SW 1271 (cell line): ENCODE results near the gene CHAF1A.

Experiments
- DNase-seq, 2 experiments: peaks; one replicate each; lab custom pipeline; 2025; lab: John Stamatoyannopoulos, UW

Gene CHAF1A

DNA sequence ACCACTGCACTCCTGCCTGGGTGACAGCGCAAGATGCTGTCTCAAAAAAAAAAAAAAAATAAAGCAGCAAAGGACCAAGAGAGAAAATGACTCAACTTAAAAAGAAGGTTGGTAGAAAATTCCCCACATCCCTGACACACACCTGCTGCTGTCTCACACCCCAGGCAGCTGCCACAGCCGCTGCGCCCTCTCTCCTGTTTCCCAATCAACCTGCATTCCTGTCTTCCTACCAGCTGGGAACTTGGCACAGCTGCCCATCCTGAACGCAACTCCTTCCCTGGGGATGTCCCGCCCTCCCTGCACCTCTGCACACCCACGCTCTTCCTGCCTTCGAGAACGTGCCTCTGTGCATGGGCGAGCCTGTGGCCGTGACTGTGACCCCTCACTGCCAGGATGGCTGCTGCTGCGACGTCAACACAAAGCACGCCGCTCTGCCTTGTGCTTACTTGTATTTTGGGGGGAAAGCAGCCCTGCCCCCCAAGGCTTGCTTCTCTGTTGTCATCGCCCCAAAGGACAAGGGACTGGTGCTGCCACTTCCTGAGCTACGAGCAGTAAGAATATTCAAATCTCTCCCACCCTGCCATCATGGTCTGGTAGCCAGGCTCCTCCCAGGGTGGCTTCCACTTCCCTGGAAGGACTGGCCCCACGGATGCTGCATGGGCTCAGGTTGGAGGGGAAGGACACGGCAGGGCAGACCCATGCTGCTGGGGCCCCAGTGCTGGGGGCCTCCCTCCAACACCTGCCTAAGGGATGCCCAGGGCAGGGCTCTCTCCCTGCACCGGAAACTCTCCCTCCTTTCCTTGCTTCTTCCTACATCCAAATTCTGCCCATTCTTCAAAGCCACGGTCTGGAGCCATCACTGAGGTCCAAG, 22.8 kb upstream of the CHAF1A start:
- DNase-seq, result peak; percentile 67 to 87

GRCh38 chr19:4380254-4380727, 22.1 kb upstream of the CHAF1A start:
- DNase-seq, result no peak

DNA sequence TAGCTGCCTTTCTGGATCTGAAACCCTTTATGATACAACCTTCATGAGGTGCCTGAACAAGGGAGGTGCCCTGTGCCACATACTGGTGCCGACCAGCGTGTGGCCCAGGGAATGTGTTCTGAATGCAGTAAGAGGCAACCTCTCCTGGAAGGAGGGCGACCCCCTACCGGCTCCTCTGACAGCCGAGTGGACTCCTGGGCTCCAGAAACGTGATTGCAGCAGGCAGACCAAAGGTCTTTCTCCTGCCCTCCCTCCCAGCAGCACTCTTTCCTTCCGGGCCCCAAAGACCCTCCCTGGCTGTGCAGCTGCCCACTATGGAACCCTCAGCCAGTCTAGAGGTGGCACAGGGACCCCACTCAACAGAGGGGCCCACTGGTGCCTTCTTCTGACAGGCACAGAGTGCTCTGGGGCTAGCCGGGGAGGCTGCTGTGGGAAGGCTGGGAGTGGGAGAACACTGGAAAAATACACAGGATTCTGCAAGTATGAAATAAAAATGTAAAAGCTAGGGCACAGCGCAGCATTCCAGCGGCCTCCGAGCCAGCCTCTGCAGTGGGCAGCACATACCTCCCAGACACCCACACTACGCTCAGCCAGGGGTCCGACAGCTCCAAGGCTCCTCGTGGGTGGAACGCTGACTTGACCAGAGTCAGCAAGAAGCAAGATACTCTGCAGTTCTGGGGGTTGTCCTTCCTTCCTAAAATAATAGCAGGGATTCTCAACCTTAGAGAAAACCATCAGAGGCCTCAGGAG, 17.0 kb upstream of the CHAF1A start:
- no peak for DNase-seq

DNA sequence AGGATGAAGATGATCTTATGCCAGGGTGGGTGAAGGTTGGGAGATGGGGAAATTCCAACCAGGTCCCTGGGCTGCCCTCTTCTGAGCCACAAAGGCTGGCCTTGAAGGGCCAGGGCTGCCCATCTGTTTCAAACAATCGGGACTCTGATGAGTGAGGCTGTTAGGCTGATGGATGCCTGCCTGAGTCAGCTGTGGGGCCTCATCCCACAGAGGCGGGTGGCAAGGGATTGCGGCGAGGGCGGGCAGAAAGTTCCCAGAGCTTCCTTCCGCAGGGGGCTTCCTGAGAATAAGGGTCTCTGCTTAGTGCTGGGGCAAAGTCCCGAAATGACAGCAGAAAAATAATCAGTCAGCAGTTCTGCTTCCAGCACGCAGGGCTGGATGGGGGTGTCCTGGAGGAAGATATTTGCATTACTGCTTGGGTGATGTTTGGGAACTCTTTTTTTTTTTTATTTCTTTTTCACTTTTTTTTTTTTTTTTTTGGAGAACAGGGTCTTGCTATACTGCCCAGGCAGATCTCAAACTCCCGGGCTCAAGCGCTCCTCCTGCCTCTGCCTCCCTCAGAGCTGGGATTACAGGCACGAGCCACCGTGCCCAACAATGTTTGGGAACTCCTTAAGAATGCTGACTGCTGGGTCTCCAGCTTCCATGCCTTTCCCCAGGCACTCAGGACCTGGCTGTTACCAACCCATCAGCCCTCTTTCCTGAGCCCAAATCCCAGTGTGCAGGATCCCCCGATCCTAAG, 16.2 kb upstream of the CHAF1A start:
- DNase-seq, result no peak

DNA sequence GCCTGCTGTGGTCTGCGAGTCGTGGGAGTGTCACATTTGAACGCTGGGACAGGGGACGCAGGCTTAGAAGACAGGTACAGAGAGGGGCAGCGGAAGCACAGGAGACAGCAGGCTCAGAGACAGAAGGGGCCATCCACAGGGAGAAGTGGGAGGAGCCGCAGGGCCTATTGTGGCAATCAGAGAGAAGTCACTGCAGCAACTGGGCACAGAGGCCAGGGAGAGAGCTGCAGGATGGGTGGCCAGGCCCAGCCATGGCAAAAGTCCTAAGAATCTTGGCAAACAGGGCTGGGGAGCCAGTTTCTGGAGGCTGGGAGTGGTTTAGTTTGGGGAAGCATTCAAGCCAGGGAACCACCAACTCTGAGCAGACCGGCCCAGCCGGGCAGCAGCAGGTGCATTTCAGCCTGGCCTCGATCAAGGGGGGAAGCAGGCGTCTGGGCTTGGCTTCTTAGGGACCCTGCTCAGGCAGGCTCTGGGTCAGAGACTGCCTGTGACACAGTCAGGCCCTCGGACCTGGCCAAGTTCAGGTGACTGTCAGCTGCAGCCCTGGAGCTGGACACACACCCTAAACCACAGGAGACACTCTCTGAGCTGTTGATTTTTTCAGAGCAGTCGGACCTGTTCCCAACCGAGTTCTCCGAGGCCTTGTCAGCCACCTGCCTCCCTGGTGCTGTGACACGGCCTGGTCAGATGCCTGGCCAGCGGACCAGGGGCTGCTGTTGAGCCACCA, 13.9 kb upstream of the CHAF1A start:
- no peak for DNase-seq

DNA sequence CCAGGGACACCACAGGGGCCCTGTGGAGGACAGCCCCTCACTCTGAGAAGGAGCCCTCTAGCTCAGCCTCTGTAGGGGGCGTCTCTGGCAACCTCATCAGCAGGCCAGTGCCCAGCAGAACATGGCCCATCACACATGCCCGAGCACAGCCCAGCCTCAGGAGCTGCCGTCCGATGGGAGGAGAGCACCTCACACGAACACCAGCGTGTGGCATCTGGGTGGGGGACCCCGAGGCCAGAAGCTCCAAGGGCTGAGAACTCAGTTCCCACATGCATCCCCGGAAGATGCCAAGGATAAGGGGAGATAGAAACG, 13.4 kb upstream of the CHAF1A start:
- no peak for DNase-seq

- no peak for DNase-seq
These were observed 12.9 kb upstream of the CHAF1A start for GRCh38 chr19:4389511-4390016.

DNA sequence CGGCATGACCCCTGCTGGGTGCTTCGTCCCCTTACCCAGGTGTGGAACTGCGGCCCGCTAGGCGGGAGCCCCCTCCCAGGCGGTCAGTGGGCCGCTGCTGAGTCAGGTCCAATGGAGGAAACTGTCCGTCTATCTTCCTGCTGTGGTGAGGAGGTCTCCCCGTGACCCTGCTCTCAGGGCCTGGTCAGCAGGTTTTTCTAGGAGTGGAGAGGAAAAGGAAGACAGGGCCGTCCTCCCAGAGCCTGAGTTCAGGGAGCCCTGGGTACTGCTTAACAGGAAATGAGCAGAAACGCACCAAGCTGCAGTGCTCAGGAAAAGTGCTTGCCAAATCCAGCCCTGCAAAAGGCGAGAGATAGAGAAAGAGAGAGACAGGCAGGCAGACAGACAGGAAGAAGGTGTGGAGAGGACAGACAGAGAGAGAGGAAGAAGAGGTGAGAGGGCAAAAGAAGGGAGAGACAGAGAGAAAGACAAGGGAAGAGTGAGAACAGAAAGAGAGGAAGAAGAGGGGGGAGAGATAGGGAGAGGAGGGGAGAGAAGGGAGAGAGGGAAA, 12.3 kb upstream of the CHAF1A start:
- no peak for DNase-seq

DNA sequence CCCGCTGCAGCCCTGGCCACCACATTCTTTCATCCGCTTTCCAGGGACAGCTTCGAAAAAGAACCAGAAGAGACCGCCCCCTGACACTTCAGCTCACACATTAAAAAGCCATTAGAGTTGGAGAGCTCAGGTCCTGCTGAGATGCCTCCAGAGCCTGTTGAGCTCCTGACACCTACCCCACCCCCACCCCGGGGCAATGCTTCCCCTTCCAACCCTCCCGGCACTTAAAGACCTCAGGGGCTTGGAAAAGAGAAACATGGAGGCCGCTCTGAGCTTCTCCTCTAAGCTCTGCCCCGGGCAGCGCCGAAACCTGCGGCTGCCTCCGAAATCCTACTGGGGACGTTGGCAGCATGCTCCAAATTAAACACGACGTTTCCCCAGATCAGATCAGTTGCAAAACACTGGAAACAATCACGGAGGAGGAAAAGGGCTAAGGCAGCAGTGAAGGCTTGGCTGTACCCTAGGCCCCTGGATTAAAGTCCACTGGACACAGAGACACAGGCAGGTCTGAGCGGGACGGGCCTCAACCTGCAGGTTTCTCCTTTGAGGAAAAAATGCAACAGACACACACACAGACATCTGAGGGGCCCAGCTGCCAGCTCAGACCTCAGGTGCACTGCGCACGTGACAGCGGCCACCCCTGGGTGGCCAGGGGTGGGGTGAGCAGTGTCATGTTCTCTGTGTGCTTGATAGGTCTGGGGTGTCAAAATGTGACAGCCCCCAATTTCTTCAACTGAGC, 11.7 kb upstream of the CHAF1A start:
- no peak for DNase-seq

DNA sequence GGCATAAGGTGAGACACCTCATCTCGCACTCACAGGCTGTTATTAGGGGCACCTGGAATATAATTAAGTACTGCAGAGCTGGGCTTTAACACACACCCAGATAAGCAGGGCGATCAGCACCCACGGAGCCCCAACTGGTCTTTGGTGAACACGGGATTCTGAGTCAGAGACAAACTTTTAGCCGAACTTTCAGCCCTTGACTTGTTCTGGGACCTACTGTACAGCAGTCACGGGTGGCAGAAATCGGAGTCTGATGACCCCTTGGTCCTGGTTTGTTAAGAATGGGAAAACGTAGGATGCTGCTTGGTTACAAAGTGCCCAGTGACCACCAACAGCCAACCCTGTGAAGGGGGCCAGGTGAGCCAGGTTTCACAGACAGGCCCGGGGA, 11.1 kb upstream of the CHAF1A start:
- DNase-seq, result no peak

GRCh38 chr19:4391701-4392483, 10.5 kb upstream of the CHAF1A start:
- no peak for DNase-seq

DNA sequence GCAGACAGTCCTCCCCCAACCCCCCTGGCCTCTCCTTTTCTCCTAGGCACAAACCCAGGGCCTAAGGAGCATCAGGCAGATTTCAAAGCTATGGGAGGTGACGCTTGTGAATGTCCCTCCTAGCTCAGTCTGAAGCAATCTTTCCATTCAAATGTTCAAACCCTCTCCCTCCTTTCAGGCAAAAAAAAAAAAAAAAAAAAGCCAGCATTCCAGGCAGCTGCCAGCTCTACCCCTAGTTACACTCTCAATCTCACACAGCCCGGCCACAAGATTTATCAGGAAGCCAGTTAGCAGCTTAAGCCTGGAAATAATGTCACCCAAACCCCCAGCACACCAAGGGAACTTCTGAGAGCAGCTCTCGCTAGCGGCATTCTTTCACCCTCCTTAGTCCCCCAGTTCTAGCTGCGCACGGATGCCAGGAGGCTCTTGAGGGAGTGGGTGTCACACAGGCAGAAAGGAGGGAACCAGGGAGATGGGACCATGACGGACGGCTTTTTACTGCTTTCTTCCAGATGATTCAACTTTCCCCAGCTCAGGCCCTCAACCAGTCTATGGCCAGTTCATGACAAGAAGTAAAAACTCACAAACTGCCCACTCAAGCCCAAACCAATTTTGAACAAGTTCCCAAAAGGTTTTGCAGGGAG, 8.4 kb upstream of the CHAF1A start:
- no peak for DNase-seq

DNA sequence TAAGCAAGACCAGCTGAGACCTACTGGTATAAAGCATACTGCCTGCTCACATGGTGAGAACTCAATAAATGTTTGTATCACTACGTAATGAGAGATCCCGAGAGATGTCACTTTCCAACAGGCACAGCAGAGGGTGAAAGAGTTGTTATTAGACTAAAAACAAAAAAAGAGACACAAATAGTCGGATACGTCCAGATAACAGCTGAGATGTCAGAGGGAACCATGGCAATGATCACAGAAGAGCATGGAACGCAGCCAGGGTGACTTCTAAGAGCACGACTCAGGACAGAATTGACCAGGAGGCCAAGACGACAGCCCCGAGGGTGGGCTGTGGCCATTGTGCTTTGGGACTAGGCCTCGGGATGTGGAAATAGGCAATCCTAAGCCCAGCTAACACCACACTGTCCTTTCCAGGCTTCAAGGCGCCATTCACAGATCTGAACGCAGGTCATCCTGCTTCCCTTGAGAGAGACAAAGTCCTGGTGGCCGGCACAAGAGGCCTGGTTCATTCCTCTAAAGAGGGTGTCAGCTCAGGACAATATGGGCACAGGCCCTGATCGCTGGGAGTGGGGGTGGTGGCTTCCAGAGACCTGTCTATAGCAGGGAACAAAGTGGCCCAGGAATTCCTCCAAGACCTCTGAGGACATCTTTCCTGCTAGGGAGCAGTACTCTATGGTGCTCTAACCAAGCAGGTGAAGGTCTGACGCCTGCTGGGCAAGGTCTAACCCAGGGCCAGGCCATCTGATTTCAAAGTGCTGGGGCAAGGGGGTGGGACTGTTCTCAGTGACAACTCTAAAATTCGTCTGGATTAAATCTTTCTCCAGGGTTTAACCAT, 5.3 kb upstream of the CHAF1A start:
- DNase-seq, result no peak

DNA sequence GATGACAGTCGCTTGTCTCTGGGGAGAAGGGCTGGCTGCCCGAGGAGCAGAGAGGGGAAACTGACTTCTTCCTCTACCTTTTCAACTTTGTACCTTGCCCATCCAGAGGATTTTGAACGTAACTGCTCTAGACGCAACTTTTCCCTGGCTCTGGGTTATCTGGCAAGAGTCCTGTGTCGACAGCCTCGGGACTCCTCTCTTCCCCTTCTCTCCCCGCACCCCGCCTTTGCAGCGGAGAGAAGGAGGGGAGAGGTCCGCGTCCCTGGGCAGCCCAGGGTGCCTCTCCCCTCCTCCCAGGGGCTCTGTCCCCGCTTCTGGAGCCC, 2.7 kb upstream of the CHAF1A start:
- peak in 1 of 2 experiments; percentile 43 for DNase-seq

DNA sequence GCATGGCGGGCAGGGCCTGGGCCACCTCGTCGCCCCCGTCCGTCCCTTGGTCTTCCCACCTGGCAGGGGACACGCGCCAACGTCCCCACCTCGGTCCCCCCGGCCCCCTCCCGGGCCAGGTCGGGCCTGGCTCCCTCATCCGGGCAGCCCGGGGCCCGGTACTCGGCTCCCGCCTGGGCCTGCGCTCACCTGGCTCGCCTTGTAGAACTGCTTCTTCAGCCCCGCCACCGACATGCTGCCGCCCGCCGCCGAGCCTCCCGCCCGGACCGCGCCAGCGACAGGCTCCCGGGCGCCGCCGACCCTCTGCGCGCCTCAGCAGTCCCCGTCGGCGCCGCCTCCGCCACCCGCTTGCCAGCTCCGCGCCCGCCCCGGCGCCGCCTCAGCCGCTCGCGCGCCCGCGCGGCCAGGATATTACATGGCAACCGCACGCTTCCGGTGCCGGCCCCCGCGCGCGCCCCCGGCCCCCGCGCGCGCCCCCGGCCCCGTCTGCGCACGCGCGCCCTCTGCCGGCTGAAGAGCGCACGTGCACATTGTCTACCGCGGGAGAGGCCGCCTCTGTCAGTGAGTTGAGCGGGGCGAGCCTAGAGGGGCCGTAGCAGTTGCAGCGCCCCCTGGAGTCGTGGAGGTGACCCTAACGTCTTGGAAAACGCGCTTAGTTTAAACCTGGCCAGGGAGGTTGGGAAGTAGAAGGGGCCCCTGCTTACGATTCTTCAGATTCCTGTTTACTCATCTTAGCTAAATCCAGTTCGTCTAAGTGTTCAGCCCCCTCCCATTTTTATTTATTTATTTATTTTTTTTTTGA, 2.1 kb upstream of the CHAF1A start, which contains the start of gene SH3GL1:
SH3GL1 (minus strand) TSS at position 413 of the 802 bp plus-strand sequence; CDS start at position 234, 179 bp downstream.
- DNase-seq, result peak; percentile 74 to 92

DNA sequence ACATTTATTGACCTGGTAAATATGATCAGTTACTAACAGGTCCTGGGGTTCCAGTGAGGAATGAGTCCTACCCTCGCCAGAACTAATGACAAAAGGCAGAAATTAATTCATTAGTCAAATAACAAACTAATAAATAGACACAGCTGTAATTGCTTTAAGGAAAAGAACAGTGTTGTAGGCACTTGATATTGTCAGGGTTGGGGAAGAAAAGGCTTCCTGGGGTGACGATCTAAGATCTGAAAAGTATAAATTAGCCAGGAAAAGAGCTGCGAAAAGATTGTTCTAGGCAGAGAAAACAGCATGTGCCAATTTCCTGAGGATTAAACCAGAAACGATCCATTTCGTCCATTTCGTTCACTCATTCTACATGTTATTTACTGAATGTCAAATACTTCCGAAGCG, 670 bp upstream of the CHAF1A start:
- DNase-seq, result no peak

DNA sequence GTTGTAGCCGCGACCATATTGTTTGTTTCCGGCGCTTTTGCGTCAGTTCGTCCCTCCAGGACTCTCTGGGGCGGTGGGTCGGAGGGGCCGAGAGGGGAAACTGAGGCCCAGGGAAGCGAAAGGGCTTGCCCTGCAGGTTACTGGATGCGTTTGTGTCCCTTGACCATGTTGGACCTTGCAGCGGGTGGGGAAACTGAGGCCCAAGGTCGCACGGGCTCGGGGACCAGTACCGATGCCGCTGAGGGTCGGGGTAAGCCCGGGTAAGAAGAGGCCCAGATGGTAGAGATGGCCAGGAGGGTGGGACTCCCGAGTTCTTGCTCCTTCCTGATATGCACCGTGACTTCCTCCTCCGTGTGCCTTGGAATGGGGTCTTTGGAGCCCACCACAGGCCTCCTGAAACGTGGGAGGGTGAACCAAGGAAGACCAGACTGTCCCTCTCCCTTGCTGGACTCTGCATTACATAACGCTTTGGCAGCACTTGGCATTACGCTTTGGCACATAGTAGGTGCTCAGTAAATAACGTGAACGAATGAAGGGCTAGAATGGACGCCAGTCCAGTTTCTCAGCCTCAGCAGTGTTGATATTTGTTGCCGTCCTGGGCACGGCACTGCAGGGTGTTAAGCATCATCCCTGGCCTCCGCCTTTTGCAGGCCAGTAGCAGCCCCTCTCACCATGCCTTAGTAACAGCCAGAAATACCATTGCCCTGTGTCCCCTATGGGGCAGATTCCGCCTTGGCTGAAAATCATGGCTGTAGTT, 743 bp downstream of the CHAF1A start:
- DNase-seq, result no peak
